ENCODE data around the gene VAV2.
"Not testable (repeated sequence)": the region's sequence is repeated elsewhere in the genome, so short reads cannot be mapped to it uniquely, and the experiment has no call there.

Gene VAV2

DNA sequence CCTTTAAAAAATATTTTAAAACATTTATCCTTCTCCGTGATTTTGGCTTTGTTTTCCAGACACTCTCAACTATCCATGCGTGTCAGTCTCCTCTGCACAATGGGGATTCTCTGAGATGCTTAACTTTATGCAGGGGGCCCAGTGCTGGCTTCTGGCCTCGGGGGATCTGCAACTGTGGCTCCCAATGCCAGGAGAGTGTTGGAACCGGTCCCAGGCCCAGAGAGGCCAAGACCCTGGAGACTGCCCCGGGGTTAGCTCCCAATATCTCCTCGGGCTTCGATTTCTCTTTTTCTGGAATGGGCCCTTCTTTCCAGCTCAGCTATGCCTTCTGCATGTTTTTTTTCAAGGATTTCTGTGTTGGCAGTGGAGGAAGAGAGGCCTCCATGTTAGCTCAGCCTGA is 233.9 kb downstream of the VAV2 start:
- no peak for DNase-seq (ENCODE audit: low read depth in 1 of 2, low spot score in 1 of 2)

DNA sequence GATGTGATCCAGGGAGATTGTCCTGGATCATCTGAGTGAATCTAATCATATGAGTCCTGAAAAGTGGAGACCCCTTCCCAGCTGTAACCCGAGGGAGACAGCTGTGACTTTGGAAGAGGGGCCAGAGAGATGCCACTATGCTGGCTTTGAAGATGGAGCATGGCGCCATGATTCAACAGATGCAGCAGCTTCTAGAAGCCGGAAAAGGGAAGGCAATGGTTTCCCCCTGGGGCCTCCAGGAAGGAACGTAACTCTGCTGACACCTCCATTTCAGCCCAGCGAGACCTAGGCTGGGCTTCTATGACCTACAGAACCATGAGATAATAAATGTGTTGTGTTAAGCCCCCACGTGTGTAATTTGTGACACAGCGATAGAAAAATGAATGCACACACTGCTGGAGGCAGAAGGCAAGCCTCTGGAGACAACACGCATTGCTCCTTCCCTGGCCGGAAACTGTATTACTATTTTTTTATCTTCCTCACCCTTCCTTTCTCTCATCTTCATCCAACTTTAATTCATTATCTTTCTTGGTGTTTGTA is 237.4 kb downstream of the VAV2 start:
- no peak for DNase-seq (ENCODE audit: low read depth in 1 of 2, low spot score in 1 of 2)

DNA sequence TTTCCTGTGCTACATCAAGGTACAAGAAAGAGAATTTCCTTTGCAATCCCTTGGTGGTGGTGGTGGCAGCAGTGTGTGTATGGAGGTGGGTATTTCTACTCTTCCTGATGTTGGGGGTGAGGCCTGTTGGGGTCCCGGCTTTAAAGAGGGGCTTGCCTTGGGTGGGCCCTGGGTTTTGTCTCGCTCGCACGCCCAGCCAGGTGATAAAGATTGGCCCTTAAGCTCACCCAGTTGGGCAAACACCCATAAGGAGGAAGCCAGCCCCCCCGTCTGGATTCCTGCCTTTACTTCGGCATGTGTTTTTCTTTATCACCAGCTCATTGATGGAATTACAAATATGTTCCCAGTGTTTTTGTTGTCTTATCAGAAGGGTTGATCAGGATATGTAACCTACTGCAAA is 237.9 kb downstream of the VAV2 start:
- no peak for DNase-seq (ENCODE audit: low read depth in 1 of 2, low spot score in 1 of 2)

DNA sequence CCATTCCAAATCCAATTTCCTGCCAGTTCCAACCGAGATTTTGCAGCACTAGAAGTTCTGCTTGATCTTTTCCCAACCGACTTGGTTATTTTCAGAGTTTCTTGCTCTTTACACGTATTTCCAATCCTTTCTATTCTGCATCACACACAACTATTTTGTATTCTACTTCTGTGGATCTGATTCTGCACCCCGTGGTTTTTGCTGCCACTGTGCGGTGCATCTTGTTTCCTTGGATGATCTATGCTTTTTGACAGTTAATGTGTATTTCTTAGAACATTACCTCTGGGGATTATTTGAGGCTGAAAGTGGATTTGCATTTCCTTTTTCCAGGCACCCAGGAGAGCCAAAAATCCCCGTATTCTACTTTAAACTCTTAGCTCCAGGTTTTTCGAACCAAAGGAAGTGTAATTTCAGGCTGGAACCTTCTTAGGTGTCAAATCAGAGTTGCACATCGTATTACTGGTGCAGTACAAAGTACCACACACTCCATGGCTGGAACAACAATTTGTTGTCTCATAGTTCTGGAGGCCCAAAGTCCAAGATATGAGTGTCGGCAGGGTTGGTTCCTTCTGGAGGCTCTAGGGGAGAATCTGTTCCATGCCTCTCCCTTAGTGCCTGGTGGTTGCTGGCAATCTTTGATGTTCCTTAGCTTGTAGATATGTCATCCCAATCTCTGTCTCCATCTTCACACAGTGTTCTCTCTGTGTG is 239.2 kb downstream of the VAV2 start:
- no peak for DNase-seq (ENCODE audit: low read depth in 1 of 2, low spot score in 1 of 2)

DNA sequence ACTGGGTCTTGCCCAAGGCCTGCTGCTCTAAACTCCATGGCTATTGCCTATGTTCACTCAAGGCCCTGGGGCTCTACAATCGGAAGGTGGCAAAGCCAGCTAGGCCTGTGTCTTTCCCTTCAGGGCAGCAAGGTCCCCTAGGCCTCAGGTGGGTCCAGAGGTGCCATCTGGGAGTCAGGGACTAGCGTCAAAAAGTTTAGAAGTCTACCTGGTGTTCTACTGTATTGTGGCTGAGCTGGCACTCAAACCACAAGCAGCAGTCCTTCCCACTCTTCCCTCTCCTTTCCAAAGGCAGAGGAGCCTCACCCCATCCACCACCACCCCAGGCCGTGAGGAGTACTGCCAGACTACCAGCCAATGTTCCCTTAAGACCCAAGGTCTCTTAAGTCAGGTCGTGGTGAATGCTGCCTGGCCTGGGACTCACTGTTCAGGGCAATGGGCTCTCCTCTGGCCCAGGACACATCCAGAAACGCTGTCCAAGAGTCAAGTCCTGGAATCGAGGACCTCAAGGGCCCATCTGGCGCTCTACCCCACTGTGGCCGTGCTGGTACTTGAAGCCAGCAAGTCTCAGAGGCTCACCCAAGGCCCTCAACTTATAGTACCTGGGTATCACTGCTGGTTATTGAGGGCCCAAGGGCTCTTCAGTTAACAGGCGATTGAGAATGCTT is 241.0 kb downstream of the VAV2 start:
- no peak for DNase-seq (ENCODE audit: low read depth in 1 of 2, low spot score in 1 of 2)

DNA sequence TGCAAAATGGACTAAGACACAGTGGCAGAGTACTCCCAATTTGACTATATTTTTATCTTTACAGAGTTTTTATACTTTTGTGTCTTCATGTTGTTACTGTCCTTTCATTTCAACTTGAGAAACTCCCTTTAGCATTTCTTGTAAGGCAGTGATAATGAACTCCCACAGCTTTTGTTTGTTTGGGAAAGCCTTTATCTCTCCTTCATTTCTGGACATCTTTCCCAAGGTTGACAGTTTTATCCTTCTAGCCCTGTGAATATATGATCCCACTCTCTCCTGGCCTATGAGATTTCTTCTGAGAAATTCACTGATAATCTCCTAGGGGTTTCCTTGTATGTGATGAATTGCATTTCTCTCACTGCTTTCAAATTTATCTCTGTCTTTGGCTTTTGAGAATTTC is 244.8 kb downstream of the VAV2 start:
- no peak for DNase-seq (ENCODE audit: low read depth in 1 of 2, low spot score in 1 of 2)

DNA sequence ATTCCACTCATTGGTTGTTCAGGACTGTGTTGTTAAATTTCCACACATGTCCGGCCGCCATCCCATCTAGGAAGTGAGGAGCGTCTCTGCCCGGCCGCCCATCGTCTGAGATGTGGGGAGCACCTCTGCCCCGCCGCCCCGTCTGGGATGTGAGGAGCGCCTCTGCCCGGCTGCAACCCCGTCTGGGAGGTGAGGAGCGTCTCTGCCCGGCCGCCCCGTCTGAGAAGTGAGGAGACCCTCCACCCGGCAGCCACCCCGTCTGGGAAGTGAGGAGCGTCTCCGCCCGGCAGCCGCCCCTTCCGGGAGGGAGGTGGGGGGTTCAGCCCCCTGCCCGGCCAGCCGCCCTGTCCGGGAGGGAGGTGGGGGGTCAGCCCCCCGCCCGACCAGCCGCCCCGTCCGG is 247.6 kb downstream of the VAV2 start:
- not testable (repeated sequence) for DNase-seq (ENCODE audit: low read depth in 1 of 2, low spot score in 1 of 2)

DNA sequence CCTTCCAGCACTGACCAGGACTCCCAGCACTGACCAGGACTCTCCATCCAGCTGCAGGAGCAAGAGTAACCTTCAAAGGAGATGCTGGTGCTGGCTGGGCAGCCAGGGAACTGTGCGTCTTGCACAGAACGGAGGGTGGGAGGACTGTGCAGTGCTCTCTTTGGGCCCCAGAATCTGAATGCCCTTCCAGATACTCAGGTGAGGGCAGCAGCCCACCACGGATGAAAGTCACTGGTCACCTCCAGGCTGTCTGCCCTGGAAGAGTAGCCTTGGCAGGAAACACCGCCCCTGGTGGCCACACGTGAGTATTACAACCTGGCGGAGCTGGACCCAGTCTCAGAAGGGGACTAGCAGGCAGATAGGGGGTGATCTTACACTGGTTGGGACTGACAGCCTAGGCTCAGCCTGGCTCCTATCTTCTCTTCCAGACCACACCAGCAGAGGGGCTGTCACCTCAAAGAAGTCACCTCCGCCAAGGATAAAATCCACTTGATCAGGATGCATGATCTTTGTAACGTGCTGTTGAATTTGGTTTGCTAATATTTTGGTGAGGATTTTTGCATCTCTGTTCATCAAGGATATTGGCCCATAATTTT is 249.2 kb downstream of the VAV2 start:
- peak; percentile 61 to 62 for DNase-seq (ENCODE audit: low read depth in 1 of 2, low spot score in 1 of 2)

DNA sequence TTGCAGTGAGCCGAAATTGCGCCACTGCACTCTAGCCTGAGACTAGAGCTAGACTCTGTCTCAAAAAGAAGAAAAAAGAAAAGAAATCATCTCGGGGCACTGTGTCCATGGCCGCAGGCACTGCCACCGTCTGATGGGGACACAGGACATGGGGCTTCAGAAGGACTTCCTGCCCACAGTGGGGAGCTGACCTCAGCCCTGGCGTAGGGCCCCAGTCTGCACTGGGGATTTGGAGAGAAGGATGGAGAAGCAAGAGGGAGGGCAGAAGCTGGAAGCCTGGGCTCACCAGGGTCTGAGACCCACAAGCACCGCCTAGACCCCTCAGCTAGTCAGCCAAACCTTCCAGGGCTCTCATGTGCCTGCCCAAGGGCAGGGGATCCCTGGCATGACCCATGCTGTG is 249.9 kb downstream of the VAV2 start:
- DNase-seq (ENCODE audit: low read depth in 1 of 2, low spot score in 1 of 2) = no peak

DNA sequence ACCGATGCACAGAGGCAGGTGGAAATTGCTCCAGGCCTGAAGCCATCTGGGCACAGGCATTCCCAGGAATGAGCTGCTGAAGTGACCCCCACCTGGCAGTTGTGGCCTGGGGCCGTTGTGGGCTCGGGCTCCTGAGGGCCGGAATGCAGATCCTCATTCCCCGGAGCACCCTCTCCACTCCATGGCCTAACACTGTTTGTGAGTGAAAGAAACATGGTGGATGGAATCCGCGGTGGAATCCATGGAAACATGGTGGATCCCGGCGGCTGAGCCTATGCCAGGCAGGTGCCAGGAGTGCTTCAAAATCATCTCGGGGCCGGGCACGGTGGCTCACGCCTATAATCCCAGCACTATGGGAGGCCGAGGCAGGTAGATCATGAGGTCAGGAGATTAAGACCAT is 250.4 kb downstream of the VAV2 start:
- DNase-seq (ENCODE audit: low read depth in 1 of 2, low spot score in 1 of 2) = no peak

DNA sequence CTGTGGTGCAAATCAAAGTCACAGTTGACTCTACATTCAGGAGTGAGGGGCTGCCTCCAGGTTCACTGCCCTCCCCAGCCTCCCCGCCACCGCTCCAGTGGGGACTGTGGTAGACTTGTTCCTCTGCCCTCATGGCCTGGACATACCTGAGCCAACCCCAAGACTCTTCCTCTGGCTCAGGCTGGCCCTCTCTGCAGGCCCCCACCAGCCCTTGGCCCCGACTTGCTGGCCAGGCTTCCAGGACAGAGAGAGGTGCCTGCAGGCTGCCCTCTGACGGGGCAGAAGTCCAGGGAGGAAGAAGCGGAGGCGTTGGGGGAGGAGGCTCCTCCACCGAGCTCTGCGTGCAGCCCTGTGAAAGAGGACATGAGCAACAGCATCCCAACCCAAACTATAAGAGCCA is 251.2 kb downstream of the VAV2 start:
- DNase-seq (ENCODE audit: low read depth in 1 of 2, low spot score in 1 of 2) = no peak

DNA sequence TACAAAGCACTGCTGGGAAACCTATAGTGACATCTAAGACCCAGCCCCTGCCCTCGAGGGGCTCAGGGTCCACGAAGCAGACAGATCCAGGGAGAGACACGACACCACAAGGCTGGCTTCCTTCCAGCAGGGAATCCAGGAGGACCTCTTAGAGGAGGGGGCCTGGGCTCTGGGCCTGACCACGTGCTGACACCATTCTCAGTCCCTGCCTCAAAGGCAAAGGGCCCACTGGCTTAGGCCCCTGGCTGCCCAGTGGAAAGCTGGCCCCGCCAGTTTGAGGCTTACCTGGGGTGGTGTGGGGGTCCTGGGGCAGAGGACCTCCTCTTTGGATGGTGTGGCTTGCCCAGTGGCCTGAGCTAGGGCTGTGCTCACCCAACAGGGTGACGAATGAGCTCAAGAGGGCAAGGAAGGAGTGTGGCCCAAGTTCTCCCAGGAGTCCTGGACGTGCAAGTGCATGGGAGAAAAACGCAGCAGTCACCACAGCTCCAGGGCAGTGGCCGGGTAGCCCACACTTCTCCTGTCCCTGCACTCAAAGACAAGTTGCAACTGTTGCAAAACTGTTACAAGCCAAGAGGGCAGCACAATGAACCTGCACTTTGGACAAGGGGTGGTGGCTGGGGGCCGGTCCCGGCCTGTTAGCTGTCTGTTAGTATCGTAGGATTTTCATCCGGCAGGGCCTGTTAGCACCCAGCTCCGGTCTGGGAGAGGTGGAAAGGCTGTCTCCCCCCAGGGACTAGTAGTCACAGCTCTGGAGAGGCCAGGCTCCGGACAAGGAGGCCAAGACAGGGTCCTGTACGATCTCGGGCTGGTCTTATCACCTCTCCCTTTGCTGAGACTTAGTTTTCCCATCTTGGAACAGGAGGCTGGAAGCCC is 252.5 kb downstream of the VAV2 start:
- no peak for DNase-seq (ENCODE audit: low read depth in 1 of 2, low spot score in 1 of 2)

DNA sequence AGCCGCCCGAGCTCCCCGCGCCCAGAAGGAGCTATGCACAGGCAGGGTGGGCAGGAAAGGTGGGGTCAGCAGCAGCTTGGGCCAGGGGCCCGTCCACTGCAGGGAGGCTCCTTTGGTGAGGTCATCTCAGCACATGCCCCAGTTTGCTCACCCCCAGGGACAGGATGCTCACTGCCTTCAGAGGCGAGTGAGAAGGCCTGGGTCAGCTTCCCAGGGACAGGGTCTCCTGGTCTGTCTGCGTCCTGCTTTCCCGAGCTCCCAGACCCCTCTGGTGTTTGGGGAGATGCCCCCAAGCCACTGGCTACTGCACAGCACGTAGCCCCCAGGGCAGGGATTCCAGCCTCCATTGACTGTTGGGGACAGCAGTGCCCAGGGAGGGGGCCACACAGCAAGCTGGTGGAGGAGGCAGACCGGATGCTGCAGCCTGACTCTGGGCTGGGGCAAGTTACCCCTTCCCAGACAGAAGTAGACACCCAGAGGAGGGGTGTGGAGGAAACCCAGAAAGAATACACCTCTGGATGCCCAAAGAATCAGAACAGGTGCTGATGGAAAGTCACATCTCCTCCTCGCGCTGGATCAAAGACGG is 253.4 kb downstream of the VAV2 start:
- DNase-seq (ENCODE audit: low read depth in 1 of 2, low spot score in 1 of 2) = no peak

DNA sequence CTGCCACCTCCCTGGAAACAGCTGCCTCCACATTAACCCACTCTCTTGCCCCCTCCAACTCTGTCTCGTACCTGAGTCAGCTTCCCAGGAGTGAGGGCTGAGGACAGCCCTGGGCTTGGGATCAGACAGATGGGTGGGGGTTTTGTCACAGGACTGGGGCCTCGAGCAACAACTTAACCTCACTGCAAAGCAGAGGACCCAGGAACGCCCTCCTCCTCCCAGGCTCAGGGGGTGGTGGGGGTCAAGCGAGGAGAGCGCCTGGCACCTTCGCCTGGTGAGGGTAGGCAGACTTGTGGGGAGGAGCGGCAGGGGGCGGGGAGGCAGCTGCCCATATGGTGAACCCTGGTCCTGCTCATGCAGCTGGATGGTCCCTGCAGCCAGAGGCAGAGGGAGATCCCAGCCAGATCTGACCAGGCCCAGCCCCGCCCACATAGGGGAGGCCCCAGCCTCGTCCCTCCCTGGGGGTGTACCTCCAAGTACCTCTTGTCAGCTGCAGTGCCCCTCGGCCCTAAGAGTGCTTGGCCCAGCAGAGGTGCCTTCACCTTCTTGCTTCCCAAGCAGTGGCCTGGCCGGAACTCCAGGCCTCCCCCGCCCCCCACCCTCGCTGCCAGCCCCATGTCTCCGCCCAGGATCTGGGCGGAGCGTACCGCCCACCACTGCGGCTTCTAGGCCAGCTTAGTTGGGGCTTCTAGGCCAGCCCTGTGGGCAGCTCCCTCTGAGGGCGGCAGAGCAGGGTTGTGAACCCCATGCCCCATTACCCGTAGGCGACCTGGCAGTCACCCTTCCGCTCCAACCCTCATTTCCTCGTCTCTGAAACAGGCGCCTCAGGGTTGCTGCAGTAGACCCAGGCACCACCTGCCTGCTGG is 254.1 kb downstream of the VAV2 start, which contains the start of gene SARDH:
SARDH (minus strand) TSS at position 579 of the 866 bp plus-strand sequence. CDS start 4,179 bp downstream, outside the sequence.
- peak; percentile 4 to 15 for DNase-seq (ENCODE audit: low read depth in 1 of 2, low spot score in 1 of 2)

DNA sequence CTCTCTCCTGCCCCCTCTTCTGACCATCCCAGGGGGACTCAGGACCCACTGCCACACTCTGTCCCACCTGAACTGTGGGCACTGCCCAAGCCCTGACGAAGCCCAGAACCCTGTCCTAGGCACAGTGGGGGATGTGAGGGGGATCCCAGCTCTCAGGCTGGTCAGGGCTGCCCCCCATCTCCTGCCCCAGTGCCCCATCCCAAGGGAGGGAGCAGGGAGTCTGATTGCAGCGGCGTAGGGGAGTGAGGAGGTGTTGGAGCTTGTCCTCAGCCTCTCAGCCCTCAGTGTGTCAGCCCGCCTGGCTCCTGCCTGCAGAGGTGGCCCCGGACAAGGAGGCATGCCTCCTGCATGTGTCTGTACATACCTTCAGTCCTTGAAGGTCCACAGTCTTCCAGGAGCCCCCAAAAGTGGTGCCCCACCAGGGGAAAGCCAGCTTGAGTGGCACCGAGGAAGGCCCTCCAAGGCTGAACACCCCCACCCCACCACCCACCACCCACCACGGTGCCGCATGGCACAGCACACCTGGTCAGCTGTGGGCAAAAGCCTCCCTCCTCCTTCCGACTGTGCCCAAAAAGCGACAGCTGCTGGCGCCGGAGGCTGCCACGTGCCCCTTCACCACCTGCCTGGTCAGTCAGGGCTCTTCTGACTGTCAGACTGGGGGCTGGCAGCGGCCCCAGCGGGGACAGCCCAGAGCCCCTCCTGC is 254.9 kb downstream of the VAV2 start:
- no peak for DNase-seq (ENCODE audit: low read depth in 1 of 2, low spot score in 1 of 2)

DNA sequence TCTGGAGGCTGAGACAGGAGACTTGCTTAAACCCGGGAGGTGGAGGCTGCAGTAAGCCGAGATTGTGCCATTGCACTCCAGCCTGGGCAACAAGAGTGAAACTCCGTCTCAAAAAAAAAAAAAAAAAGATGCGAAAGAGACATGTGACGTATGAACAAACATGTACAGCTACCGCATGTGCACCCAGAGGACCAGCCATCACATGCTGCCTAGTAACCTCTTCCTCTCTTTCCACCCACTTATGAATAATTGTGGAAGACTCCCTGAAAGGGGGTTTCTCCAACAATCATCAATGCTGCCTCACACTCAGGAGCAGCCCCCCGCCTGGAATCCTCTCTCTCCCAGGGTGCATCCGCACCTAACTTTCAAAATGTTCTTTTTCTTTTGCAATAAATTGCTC is 256.2 kb downstream of the VAV2 start:
- no peak for DNase-seq (ENCODE audit: low read depth in 1 of 2, low spot score in 1 of 2)

DNA sequence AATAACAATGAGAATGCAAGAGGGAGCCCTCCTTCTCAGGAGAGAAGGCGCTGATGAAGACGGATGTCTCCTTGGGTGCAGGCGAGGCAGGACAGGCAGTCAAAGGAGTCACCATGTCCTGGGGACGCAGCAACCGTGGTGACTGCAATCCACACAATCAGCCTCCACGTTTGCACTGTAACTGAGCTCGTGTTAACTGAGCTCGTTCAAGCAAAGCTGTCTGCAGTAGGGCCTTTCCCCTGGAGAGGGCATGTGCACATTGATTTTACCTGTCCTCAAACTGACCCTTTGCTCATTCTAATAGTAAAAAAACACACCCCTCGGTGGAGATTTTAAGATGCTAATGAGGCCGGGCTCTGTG is 256.7 kb downstream of the VAV2 start:
- DNase-seq (ENCODE audit: low read depth in 1 of 2, low spot score in 1 of 2) = no peak

DNA sequence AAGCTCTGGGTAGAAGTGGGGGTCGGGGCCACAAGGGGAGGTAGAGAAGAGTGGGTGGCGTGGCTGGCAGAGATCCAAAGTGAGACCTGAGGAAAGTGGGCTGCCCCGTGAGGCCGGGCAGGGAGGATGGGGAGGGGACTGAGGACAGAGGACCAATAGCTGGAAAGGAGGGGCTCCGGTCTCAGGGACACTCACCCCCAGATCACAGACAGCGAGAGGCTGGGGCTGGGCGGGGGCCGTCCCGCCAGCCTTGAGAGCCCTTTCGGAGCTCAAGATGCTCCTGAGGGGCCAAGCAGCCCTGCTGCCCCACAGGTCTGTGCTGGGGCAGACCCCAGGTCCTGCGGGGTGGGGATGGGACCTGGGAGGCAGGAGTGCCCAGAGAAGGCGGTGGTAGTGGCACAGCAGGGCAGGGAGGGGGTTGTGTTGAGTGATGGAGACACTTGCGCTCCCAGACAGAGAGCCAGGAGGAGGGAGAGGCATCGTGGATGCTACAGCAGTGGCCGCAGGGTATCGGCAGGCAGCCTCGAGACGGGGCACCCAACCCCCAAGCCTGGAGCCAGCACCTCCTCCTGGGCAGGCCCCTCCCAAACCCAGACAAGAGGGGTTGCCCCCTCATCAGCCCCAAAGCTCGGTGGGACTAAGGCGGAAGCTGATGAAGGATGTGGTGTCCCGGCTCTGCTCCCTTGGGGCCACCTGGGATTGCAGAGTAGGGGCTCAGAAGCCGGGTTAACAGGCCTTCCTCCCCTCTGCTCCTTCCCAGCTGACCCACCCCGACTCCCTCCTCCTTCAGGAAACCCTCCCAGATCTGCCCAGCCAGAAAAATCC is 257.3 kb downstream of the VAV2 start:
- no peak for DNase-seq (ENCODE audit: low read depth in 1 of 2, low spot score in 1 of 2)
